Esophagus squamous epithelium (tissue), 5 donors: ENCODE measurements around the gene TRIML2. TPM values are rescaled to one million over a fixed set of nuclear protein-coding genes. Genes with fewer than 3 reads are reported as not detected.

Source experiments
- DNase-seq: peaks from one replicate; lab custom pipeline; 2025; lab: John Stamatoyannopoulos, UW
- H3K27ac ChIP-seq, 4 donors: fragments of 200-600 bp; sonication (generic); one replicate each; pipeline ENCODE4 v1.5.1; 2016 to 2019; ENCODE audit warnings: mild to moderate bottlenecking in 1 of 4
- H3K27me3 ChIP-seq, 4 donors: fragments of 200-600 bp; sonication (generic); 1 replicate in 3 of 4; 2 replicates in 1 of 4; pipeline versions ENCODE4 v1.5.1 to v1.6.0; 2017 to 2021; ENCODE audit warnings: antibody characterized with exemption in 1 of 4
- H3K36me3 ChIP-seq, 3 donors: fragments of 200-600 bp; sonication (generic); one replicate each; pipeline ENCODE4 v1.5.1; 2016 to 2019
- H3K4me1 ChIP-seq, 3 donors: fragments of 200-600 bp; sonication (generic); one replicate each; pipeline ENCODE4 v1.5.1; 2017 to 2019
- H3K4me3 ChIP-seq, 4 donors: fragments of 200-600 bp; sonication (generic); 1 replicate in 3 of 4; 2 replicates in 1 of 4; pipeline ENCODE4 v1.5.1; 2016 to 2019; ENCODE audit warnings: mild to moderate bottlenecking in 2 of 4, moderate library complexity in 1 of 4
- H3K9me3 ChIP-seq, 3 donors: fragments of 200-600 bp; sonication (generic); one replicate each; pipeline ENCODE4 v1.5.1; 2016 to 2019
- CTCF ChIP-seq, 6 experiments: fragments of 450-650 bp in 4 of 6; fragments of 200-600 bp in 2 of 6; sonication (generic) in 2 of 6; IDR thresholded peaks; one replicate each; pipeline ENCODE4 v1.5.1; 2016 to 2019; ENCODE audit warnings: antibody characterized with exemption in 6 of 6, mild to moderate bottlenecking in 4 of 6, moderate library complexity in 4 of 6
- POLR2A ChIP-seq, 4 donors: fragments of 450-650 bp; IDR thresholded peaks; one replicate each; pipeline ENCODE4 v1.6.1; 2017; ENCODE audit warnings: antibody characterized with exemption in 4 of 4, mild to moderate bottlenecking in 4 of 4, moderate library complexity in 3 of 4
- WGBS, 2 donors: methylation state at CpG; one replicate each; pipeline ENCODE4 v1.1.5; 2018; 5-methylcytosine and 5-hydroxymethylcytosine counted together
- intact Hi-C: fragments of 100-400 bp; cut with DNase I; formaldehyde crosslinking; loops from one replicate; pipeline ENCODE4 v1.15.0; 2022
- total RNA-seq, 4 donors: library from RNA; depleted of rRNA; stranded (reverse); fragments of >200 nt; gene quantifications; one replicate each; pipeline ENCODE4 v1.1.0, GENCODE V29; 2016
- donor health status: DM: yes; HTN: yes; CAD: no.

The TRIML2 gene
- total RNA-seq, 4 donors from 2014 or later: not detected

DNA sequence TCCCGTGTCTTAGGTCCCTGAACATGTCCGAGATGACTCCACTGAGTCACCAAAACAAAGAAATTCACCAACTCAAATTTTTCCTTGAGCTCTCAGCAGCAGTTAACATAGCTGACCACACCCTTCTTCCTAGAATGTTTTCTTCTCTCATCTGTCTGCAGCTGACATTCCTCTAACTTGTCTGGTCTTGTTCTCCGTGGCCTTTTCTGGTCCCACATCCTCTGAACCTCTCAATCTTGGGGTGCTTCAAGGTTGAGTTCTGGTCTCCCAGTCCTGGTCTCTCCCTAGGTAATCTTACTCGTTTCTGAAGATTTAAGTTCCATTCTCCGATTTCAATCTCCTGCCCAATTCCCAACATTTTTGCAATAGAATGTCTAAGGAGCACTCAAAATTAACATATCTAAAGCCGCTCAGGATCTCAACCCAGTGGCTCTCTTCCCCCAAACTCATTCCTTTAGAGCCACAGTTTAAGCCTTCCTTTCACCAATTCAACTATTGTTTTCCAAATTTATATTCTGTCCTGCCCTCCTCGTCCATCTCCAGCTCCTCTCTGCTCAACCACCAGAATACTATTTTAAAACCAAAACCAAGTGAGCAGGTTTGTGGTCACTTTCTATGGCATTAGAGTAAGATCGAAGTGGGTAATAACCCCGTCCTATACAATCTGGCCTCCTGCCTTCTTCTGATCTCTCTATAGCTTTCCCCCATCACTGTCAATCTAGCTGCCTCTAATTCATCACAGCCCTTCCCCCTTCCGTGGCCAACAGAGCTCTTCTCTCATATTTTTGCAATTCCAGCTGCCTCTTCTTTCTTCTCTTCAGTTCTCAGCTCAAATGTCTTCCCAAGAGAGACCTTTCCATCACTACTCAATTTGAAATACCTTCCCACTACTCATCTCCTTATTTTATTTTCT, 1.2 kb downstream of the TRIML2 start:
- intact Hi-C loops: no loop called here
- no peak for DNase-seq
- Histone ChIP-seq H3K4me1 (no peaks in the 10 kb centered on the region), H3K4me3 (no peak overlapping the region), H3K9me3 (peaks cover 0 to 5% (median 4%) of the 10 kb centered on the region in 3 donors), H3K36me3 (no peaks in the 10 kb centered on the region), H3K27me3 (no peaks in the 10 kb centered on the region), H3K27ac (no peak overlapping the region)
- WGBS, 2 donors: 41 to 50% methylated on average over 10 of the region's 10 CpGs
- no peak for TF ChIP-seq CTCF (IDR thresholded peaks at IDR 0.05)
- no peak for TF ChIP-seq POLR2A (IDR thresholded peaks at IDR 0.05)

DNA sequence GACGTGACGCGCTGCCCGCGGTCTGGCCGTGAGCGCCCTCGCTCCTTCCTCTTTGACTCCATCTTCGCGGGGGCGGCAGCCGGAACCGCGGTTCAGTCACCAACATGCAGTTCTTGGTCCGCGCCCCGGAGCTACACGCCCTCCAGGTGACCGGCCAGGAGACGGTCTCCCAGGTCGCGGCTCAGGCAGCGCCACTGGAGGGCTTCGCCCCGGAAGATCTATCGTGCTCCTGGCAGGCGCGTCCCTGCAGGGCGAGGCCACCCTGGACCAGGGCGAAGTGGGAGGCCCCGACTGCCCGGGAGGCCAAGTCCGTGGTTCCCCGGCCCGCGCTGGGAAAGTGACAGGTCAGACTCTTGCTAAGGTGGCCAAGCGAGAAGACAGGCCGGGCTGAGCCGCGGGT, 2.9 kb downstream of the TRIML2 start:
- Histone ChIP-seq H3K27ac (no peak overlapping the region), H3K4me1 (no peaks in the 10 kb centered on the region), H3K9me3 (peaks cover 0 to 5% (median 4%) of the 10 kb centered on the region in 3 donors), H3K36me3 (no peaks in the 10 kb centered on the region), H3K27me3 (no peaks in the 10 kb centered on the region), H3K4me3 (no peak overlapping the region)
- no peak for TF ChIP-seq CTCF (IDR thresholded peaks at IDR 0.05)
- no peak for TF ChIP-seq POLR2A (IDR thresholded peaks at IDR 0.05)
- WGBS, 2 donors: 97 to 98% methylated on average over 19 to 27 of the region's 40 CpGs
- no peak for DNase-seq
- intact Hi-C loops: no loop called here

DNA sequence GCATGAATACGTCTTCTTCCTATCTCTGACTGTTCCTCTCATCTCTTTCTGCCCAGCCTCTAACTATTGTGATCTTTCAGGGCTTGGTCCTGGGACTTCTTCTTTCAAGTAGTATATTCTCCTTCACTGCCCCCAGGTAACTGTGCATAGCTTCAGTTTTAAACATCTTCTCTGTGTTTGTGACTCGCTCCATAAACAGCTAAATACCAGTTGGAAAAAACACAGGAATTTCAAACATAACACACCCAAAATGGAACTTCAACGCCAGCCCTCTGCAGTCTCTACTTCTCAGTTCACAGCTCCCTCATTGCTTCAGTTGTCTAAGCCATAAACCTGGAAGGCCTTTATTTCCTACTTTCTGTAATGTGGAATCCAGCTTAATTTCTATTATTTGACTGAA, 16.6 kb downstream of the TRIML2 start:
- intact Hi-C loops: no loop called here
- Histone ChIP-seq H3K27me3 (no peaks in the 10 kb centered on the region), H3K27ac (no peak overlapping the region), H3K4me1 (no peaks in the 10 kb centered on the region), H3K4me3 (no peak overlapping the region), H3K36me3 (no peaks in the 10 kb centered on the region), H3K9me3 (no peaks in the 10 kb centered on the region)
- 70 to 88% methylated on average over 3 of the region's 3 CpGs for WGBS, 2 donors
- no peak for DNase-seq
- no peak for TF ChIP-seq CTCF (IDR thresholded peaks at IDR 0.05)
- no peak for TF ChIP-seq POLR2A (IDR thresholded peaks at IDR 0.05)

DNA sequence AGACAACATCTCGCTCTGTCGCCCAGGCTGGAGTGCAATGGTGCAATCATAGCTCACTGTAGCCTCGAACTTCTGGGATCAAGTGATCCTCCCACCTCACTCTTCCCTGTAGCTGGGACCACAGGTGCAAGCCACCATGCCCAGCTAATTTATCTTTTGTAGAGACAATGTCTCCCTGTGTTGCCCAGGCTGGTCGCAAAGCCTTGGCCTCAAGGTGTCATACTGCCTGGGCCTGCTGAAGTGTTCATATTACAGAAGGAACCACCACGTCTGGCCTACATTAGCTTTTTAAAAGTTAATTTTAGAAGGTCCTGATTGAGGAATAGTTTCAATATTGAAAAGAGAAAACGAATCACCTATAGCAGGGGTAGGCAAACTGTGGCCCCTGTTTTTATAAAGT, 22.5 kb downstream of the TRIML2 start:
- peaks cover 0 to 5% (median 0%) of the 10 kb centered on the region in 3 donors for H3K9me3 ChIP-seq
- intact Hi-C loops: no loop called here
- TF ChIP-seq POLR2A (IDR thresholded peaks at IDR 0.05): no peak
- no peak for DNase-seq
- H3K36me3 ChIP-seq: no peaks in the 10 kb centered on the region
- no peaks in the 10 kb centered on the region for H3K27me3 ChIP-seq
- WGBS, 2 donors: 63 to 83% methylated on average over 6 of the region's 6 CpGs
- no peaks in the 10 kb centered on the region for H3K4me1 ChIP-seq
- H3K4me3 ChIP-seq: no peak overlapping the region
- H3K27ac ChIP-seq: no peak overlapping the region

DNA sequence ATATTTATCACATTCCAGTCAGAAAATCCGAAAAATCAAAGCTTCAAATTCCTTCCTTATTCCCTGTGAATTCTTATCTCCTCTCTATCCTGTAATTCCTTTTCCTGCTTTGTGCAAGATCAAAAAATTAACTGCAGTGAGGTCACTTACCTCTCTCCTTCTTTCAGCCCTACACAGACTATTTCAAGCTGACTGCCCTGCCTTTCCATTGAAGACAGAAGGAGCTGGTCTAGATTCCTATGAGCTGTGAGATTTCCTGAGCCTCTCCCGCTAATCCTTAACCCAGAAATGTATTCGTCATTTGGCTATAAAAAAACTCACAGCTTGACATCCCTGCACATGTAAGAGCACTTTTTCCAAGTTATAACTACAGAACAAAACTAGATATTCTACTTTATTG, 26.6 kb downstream of the TRIML2 start:
- DNase-seq: no peak
- TF ChIP-seq CTCF (IDR thresholded peaks at IDR 0.05) (no peak), POLR2A (IDR thresholded peaks at IDR 0.05) (no peak)
- no peaks in the 10 kb centered on the region for H3K36me3 ChIP-seq
- 55 to 64% methylated on average over 3 of the region's 3 CpGs for WGBS, 2 donors
- no peak overlapping the region for H3K27ac ChIP-seq
- H3K9me3 ChIP-seq: peaks cover 0 to 5% (median 0%) of the 10 kb centered on the region in 3 donors
- intact Hi-C loops: no loop called here
- H3K27me3 ChIP-seq: no peaks in the 10 kb centered on the region
- H3K4me1 ChIP-seq: no peaks in the 10 kb centered on the region
- no peak overlapping the region for H3K4me3 ChIP-seq
